H9 (cell line): ENCODE measurements around the gene ALDH5A1. TPM values are rescaled to one million over a fixed set of nuclear protein-coding genes. Genes with fewer than 3 reads are reported as not detected.

ENCODE experiments used
- DNase-seq: peaks from one replicate; pipeline ENCODE4 v3.0.0-alpha.2; 2017
- H2AFZ ChIP-seq: one replicate; pipeline ENCODE4 v1.6.1; 2013; ENCODE audit warnings: mild to moderate bottlenecking, low read length, control low read depth, moderate library complexity
- H2AK5ac ChIP-seq: 2 replicates; pipeline ENCODE4 v1.6.1; 2013; ENCODE audit warnings: low read length, control low read depth, mixed read lengths; ENCODE audit not compliant: insufficient read length
- H2BK120ac ChIP-seq: one replicate; pipeline ENCODE4 v1.6.1; 2013; ENCODE audit warnings: low read depth, mild to moderate bottlenecking, low read length, control low read depth, inconsistent platforms; ENCODE audit not compliant: poor library complexity, severe bottlenecking
- H2BK12ac ChIP-seq: 2 replicates; pipeline ENCODE4 v1.6.1; 2013; ENCODE audit warnings: low read length, control low read depth, mixed read lengths, low read depth; ENCODE audit not compliant: insufficient read length
- H2BK15ac ChIP-seq: 2 replicates; pipeline ENCODE4 v1.6.1; 2013; ENCODE audit warnings: low read depth, low read length, control low read depth
- H2BK20ac ChIP-seq: one replicate; pipeline ENCODE4 v1.6.1; 2013; ENCODE audit warnings: low read depth, mild to moderate bottlenecking, low read length, control low read depth, inconsistent platforms; ENCODE audit not compliant: poor library complexity, severe bottlenecking
- H2BK5ac ChIP-seq: 2 replicates; pipeline ENCODE4 v1.6.1; 2013; ENCODE audit warnings: low read length, control low read depth, mixed read lengths; ENCODE audit not compliant: insufficient read length
- H3K14ac ChIP-seq: 2 replicates; pipeline ENCODE4 v1.6.1; 2013; ENCODE audit warnings: low read length, control low read depth; ENCODE audit not compliant: insufficient read depth
- H3K18ac ChIP-seq: 2 replicates; pipeline ENCODE4 v1.6.1; 2013; ENCODE audit warnings: low read depth, mild to moderate bottlenecking, mixed read lengths, low read length, control low read depth; ENCODE audit not compliant: insufficient read length
- H3K23ac ChIP-seq: 2 replicates; pipeline ENCODE4 v1.6.1; 2013; ENCODE audit warnings: low read length, control low read depth, mixed read lengths, low read depth; ENCODE audit not compliant: insufficient read length
- H3K23me2 ChIP-seq: 2 replicates; pipeline ENCODE4 v1.6.1; 2013; ENCODE audit warnings: low read depth, mild to moderate bottlenecking, mixed read lengths, low read length, control low read depth; ENCODE audit not compliant: insufficient read length, poor library complexity, severe bottlenecking
- H3K27ac ChIP-seq: 2 replicates; pipeline ENCODE4 v1.5.1; 2013; ENCODE audit warnings: low read length, control low read depth, mixed read lengths, low read depth; ENCODE audit not compliant: insufficient read length
- H3K27me3 ChIP-seq: 2 replicates; pipeline ENCODE4 v1.6.1; 2013; ENCODE audit warnings: low read length, control low read depth, inconsistent platforms; ENCODE audit not compliant: insufficient read depth
- H3K4ac ChIP-seq: 2 replicates; pipeline ENCODE4 v1.6.1; 2013; ENCODE audit warnings: low read depth, mild to moderate bottlenecking, control low read depth, inconsistent platforms, low read length, moderate library complexity
- H3K4me1 ChIP-seq: 2 replicates; pipeline ENCODE4 v1.6.1; 2013; ENCODE audit warnings: low read length, control low read depth, inconsistent platforms; ENCODE audit not compliant: insufficient read depth
- H3K4me2 ChIP-seq: 2 replicates; pipeline ENCODE4 v1.6.1; 2013; ENCODE audit warnings: low read length, control low read depth, mixed read lengths; ENCODE audit not compliant: insufficient read length, insufficient read depth
- H3K56ac ChIP-seq: 2 replicates; pipeline ENCODE4 v1.6.1; 2013; ENCODE audit warnings: low read depth, mild to moderate bottlenecking, mixed read lengths, low read length, control low read depth; ENCODE audit not compliant: insufficient read length
- H3K79me1 ChIP-seq: 2 replicates; pipeline ENCODE4 v1.6.1; 2013; ENCODE audit warnings: low read depth, mild to moderate bottlenecking, moderate library complexity, low read length, control low read depth, inconsistent platforms; ENCODE audit not compliant: insufficient read depth, poor library complexity, severe bottlenecking
- H3K79me2 ChIP-seq: 2 replicates; pipeline ENCODE4 v1.6.1; 2013; ENCODE audit warnings: low read length, control low read depth, inconsistent platforms; ENCODE audit not compliant: insufficient read depth
- H3K9ac ChIP-seq: 2 replicates; pipeline ENCODE4 v1.6.1; 2013; ENCODE audit warnings: low read length, control low read depth, mixed read lengths; ENCODE audit not compliant: insufficient read length; ENCODE audit errors: extremely low read depth
- H3K9me3 ChIP-seq: one replicate; pipeline ENCODE4 v1.6.1; 2013; ENCODE audit warnings: low read depth, low read length, inconsistent platforms; ENCODE audit not compliant: control insufficient read depth
- H3T11ph ChIP-seq: one replicate; pipeline ENCODE4 v1.6.1; 2013; ENCODE audit warnings: mild to moderate bottlenecking, low read length, control low read depth, inconsistent platforms
- H4K20me1 ChIP-seq: one replicate; pipeline ENCODE4 v1.6.1; 2013; ENCODE audit not compliant: control insufficient read depth, insufficient read length, insufficient read depth
- H4K5ac ChIP-seq: 2 replicates; pipeline ENCODE4 v1.6.1; 2013; ENCODE audit warnings: low read depth, mild to moderate bottlenecking, mixed read lengths, low read length, control low read depth; ENCODE audit not compliant: insufficient read length
- H4K8ac ChIP-seq: replicated peaks from 2 replicates; pipeline ENCODE4 v1.6.1; 2013; ENCODE audit warnings: low read length, control low read depth, mixed read lengths, low read depth; ENCODE audit not compliant: insufficient read length
- H4K91ac ChIP-seq: 2 replicates; pipeline ENCODE4 v1.6.1; 2013; ENCODE audit warnings: low read depth, mild to moderate bottlenecking, moderate library complexity, mixed read lengths, low read length, control low read depth; ENCODE audit not compliant: insufficient read length
- H3K27ac Mint-ChIP-seq, 3 experiments: 2 replicates in 2 of 3; 3 replicates in 1 of 3; pipeline ENCODE4 v1.8.0; 2020 to 2021; ENCODE audit warnings: mixed read lengths in 3 of 3, mild to moderate bottlenecking in 1 of 3, moderate library complexity in 1 of 3
- H3K27me3 Mint-ChIP-seq: 2 replicates; pipeline ENCODE4 v1.8.0; 2021; ENCODE audit warnings: low read depth, mild to moderate bottlenecking, moderate library complexity, mixed read lengths
- H3K36me3 Mint-ChIP-seq, 3 experiments: 2 replicates in 2 of 3; 3 replicates in 1 of 3; pipeline ENCODE4 v1.8.0; 2020 to 2021; ENCODE audit warnings: low read depth in 3 of 3, mixed read lengths in 3 of 3; ENCODE audit not compliant: insufficient read depth in 1 of 3
- H3K4me1 Mint-ChIP-seq, 2 experiments: 2 replicates each; pipeline ENCODE4 v1.8.0; 2020; ENCODE audit warnings: mixed read lengths in 2 of 2
- H3K4me3 Mint-ChIP-seq, 2 experiments: 2 replicates in 1 of 2; 3 replicates in 1 of 2; pipeline ENCODE4 v1.8.0; 2020 to 2021; ENCODE audit warnings: mild to moderate bottlenecking in 2 of 2, mixed read lengths in 2 of 2, moderate library complexity in 1 of 2
- H3K9me3 Mint-ChIP-seq, 2 experiments: 2 replicates in 1 of 2; 3 replicates in 1 of 2; pipeline ENCODE4 v1.8.0; 2020; ENCODE audit warnings: mild to moderate bottlenecking in 2 of 2, mixed read lengths in 2 of 2, moderate library complexity in 1 of 2
- CTCF ChIP-seq: fragments of 200-600 bp; sonication (generic); conservative IDR thresholded peaks from 3 replicates; pipeline ENCODE4 v1.8.0; 2021; ENCODE audit warnings: antibody characterized with exemption, mild to moderate bottlenecking
- WGBS: extraction: QIAGEN DNeasy Blood & Tissue Kit; methylation state at CpG from one replicate; pipeline ENCODE4 v1.1.7; 2013; ENCODE audit warnings: missing lambda C conversion rate, low lambda C conversion rate, mixed read lengths; ENCODE audit not compliant: insufficient read length; ENCODE audit errors: extremely low coverage; 5-methylcytosine and 5-hydroxymethylcytosine counted together
- total RNA-seq: library from RNA; stranded (reverse); gene quantifications from 2 replicates; pipeline ENCODE4 v1.2.1, GENCODE V29; 2021

Gene ALDH5A1
- total RNA-seq, 1 experiment from 2014 or later, result 5.4 TPM

- no peak overlapping the region for H3K27ac Mint-ChIP-seq
- Histone ChIP-seq H2BK15ac (no peak overlapping the region), H3K27me3 (no peaks in the 10 kb centered on the region), H3T11ph (no peak overlapping the region), H2BK20ac (no peak overlapping the region), H4K20me1 (no peaks in the 10 kb centered on the region), H2BK120ac (no peak overlapping the region), H3K18ac (no peak overlapping the region), H3K79me1 (no peaks in the 10 kb centered on the region), H4K91ac (no peak overlapping the region), H2AK5ac (no peak overlapping the region), H4K8ac (no peak overlapping the region), H3K56ac (no peak overlapping the region), H3K27ac (no peak overlapping the region), H3K23me2 (no peaks in the 10 kb centered on the region), H3K9me3 (no peaks in the 10 kb centered on the region), H3K23ac (no peak overlapping the region), H3K9ac (no peak overlapping the region), H2BK12ac (no peak overlapping the region), H2BK5ac (no peak overlapping the region), H3K14ac (no peak overlapping the region), H3K4me2 (no peak overlapping the region), H3K4me1 (0 out of 2 replicates have a peak, but pooled peaks cover 2% of the 10 kb centered on the region), H2AFZ (no peak overlapping the region), H4K5ac (no peak overlapping the region), H3K79me2 (no peaks in the 10 kb centered on the region), H3K4ac (no peak overlapping the region)
- H3K9me3 Mint-ChIP-seq, result no peaks in the 10 kb centered on the region
- no peak overlapping the region for H3K4me3 Mint-ChIP-seq
- no peaks in the 10 kb centered on the region for H3K27me3 Mint-ChIP-seq
- peaks cover 6 to 13% of the 10 kb centered on the region in 2 experiments for H3K4me1 Mint-ChIP-seq
- WGBS, result no CpG with 5 or more reads among the region's 8 CpGs
- no peaks in the 10 kb centered on the region; a peak in 1 of 7 replicates for H3K36me3 Mint-ChIP-seq
- TF ChIP-seq CTCF, result no peak
- no peak for DNase-seq
Measured at GRCh38 chr6:24537082-24537699, 42.4 kb downstream of the ALDH5A1 start.
